Retinal pigment epithelial cell (primary cell): ENCODE measurements around the gene ROBO1.

Experiments
- DNase-seq: peaks from one replicate; pipeline ENCODE4 v3.0.0-alpha.2; 2010; ENCODE audit warnings: low read depth
- H3K4me3 ChIP-seq: 2 replicates; pipeline ENCODE4 v1.5.1; 2011; ENCODE audit warnings: mild to moderate bottlenecking, low read length, control low read depth, moderate library complexity
- CTCF ChIP-seq: conservative IDR thresholded peaks from 2 replicates; pipeline ENCODE4 v1.5.1; 2011; ENCODE audit warnings: low read depth, low read length, control low read depth, inconsistent platforms

ROBO1 gene

DNA sequence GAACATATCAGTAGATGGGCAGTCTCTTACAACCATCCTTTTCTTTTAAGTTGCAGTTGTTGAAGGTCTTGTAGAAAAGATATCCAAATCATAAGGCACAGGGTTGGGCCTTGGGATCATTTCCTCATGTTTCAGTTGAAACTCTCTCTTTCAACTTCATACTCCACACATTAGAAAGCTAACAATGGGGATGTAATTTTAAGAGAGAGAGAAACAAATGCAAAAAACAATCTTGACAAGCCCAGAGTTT is 747.9 kb downstream of the ROBO1 start:
- no peak for DNase-seq
- H3K4me3 ChIP-seq, result no peak overlapping the region
- TF ChIP-seq CTCF, result no peak

- no peak for TF ChIP-seq CTCF
- DNase-seq, result peak; percentile 76
- peak overlapping the region; percentile 83 for H3K4me3 ChIP-seq
Measured at GRCh38 chr3:79019137-79019923, 748.5 kb downstream of the ROBO1 start.

DNA sequence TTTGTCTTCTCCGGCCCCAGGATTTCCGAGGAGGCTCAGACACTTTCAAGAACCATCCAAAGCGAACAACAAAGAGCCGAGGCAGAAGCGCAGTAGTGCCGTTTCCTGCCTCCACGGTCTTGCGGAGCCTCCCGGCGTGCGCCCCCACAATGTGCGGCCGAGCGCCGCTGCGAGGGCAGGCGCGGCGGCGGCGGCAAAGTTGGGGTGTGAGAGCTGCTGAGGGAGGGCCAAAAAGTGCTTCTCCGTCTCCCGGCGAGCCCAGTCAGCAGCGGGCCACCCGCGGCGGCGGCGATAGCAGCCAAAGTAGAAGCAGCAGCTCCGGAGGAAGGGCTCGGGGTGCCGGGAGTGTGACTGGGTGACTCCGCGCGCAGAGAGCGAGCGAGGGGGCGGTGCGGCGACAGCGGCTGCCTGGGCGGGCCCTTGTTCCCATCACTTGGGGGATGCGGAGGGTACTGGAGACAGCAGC is 749.1 kb downstream of the ROBO1 start:
- no peak for DNase-seq
- H3K4me3 ChIP-seq, result peak overlapping the region; percentile 83
- peak; percentile 14 for TF ChIP-seq CTCF

DNA sequence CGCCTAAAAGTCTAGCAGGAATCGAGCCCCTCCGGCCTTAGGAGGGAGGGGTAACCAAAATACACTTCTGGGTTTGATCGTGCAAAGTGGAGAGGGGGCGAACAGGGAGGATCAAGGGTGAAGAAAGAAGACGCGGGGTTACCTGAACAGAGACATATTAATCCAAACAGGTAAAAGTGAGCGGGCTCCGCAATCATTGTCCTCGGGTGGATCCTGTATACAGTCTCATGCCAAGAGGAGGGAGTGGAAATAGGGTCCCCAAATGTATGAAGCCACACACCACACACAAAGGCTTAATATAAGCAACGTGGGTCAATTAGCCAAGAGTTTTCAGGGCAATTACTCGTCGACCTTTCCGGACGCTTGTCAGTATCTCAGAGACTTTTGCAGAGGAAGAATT is 749.5 kb downstream of the ROBO1 start:
- no peak for TF ChIP-seq CTCF
- H3K4me3 ChIP-seq, result peak overlapping the region; percentile 83
- DNase-seq, result no peak

DNA sequence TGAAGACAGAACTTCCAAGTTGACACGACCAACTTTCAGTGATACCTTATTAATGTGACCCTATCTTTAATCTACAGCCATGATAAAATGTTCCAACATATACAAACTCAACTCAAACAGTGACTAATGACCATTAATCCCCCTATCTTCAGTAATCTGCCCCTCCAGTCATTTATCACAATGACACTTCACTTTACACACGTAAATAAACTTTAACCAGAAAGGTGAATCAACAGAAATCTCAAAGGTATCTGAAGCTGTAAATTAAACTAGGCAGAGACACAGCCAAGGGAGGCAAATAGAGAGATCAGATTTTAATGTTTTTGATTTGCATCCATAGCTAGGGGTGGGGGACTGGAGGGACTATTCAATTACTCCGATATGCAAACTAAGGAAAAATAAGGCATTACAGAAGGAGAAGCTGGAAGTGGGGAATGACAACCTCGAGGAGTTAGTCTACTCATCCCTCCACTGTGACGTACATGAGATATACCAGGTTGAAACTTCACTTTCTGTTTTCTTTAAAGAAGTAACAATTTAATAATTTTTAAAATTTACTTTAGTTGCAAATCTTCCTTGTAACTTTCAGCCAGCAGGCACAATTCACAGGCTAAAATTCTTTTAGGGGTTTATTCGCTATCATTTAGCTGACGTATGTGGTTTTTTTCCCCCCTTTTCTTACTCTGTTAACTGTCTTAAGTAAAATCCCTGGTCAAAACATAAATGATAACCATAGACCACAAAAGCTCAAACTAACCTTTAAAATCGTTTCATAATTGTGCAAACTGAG is 751.0 kb downstream of the ROBO1 start:
- no peak for DNase-seq
- peak overlapping the region; percentile 83 for H3K4me3 ChIP-seq

DNA sequence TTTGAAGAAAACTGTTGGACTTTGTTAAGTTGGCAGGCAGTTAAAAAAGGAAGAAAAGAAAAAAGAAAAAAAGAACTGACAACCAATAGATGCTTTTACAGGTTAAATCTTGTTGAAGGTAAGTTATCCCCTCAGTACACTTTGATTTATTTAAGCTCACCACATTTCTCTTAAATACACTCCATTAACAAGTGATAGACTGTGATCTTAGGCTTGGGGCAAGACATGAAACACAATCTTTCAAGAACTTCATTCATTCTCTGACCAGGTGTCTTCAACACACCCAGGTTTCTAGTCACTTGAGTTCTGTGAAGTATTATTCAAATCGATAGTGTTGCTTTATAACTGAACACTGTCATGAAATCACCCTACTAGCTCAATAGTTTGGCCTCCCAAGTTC is 751.9 kb downstream of the ROBO1 start:
- H3K4me3 ChIP-seq, result no peak overlapping the region
- TF ChIP-seq CTCF, result no peak
- DNase-seq, result no peak

More for the DNA sequence above, 751.0 kb downstream of the ROBO1 start:
- no peak for TF ChIP-seq CTCF

DNA sequence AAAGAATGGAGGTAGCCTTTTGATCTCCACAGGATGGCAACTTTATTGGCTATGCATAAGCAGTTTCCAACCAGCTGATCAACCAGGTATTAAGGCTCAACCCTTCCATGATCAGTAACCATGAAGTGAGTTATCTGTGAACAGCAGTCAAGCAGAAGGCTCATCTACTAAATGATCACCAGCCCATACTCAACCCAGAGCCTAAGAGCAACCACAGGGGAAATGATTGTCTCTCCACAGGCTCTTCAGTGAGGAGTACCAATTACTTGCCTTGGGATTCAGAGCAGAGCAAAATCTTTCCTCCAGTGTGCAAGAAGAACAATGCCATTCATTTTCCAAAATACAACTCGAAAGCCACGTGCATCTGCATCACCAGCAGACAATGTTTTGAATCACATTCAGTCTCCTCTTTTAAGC is 754.8 kb downstream of the ROBO1 start:
- TF ChIP-seq CTCF, result no peak
- DNase-seq, result no peak
- H3K4me3 ChIP-seq, result no peak overlapping the region
